ENCODE results near the gene MAML3.

Gene MAML3

DNA sequence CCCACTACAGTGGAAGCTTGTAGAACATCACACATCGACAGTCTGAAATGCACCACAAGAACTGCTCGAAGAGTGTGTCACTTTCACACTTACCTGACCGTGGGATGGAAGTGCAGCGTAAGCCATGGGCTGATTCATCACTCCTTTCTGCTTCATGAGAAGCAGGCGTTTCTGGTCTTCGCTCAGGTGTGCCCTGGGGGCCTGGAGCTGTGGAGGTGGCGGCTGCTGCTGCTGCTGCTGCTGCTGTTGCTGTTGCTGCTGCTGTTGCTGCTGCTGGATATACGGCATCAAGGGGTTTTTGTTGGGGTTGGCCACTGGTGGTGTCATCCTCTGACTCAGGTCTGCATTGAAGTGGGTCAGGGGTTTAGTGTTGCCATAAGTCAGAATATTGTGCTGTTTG is 264.7 kb downstream of the MAML3 start:
- no peak for DNase-seq

DNA sequence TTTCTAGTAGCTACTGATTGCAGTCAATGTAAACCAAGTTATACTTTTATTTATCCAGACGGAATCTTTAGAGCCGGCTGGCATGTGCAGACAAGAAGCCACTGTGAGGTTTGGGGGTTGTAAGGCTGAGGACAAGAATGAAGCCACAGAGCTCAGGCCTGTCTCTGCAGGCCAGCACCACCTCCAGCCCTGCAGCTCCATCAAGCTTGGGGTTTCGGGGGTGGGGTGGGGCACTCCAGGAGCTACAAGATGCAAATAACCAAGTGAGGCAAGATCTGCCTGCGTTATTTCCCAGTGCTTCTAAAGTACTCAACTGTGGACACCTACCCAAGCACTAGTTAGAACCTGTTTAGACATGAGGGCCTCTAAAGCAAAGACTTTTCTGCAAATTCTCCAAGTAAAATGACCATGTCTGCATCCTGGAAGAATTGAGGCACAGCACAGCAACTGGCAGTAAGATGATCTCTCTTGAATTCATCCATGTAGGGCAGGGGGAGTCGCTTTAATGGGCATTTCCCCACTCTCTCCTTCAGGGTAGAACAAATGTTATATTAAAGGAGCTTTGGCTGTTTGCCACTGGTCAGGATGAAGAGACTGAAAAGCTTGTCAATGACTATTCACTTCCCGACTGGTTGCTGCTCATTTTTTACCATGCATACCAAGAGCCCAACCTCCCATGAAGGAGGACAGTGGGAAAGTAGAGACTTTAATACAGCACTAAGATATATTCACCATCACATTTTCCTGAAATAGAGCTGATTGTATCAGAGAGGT is 265.8 kb downstream of the MAML3 start:
- no peak for DNase-seq

DNA sequence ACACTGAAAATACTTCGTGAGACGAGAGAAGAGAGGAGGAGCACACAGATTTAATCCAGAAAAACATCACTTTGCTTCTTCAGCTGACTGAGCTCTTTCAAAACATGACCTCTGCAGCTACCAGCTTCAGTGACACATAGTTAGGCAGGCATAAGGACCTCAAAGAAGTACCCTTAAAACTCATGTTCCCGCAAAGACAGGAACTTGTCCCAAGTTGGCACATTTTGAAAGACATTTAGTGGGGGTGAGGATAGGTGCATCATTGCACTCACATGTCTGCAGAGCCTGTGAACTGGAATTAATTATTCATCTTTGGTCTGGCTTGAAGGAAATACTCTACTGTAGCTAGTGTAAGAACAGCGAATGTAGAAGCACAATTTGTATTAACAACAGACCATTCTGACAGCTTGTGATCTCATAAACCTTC is 266.6 kb downstream of the MAML3 start:
- no peak for DNase-seq

DNA sequence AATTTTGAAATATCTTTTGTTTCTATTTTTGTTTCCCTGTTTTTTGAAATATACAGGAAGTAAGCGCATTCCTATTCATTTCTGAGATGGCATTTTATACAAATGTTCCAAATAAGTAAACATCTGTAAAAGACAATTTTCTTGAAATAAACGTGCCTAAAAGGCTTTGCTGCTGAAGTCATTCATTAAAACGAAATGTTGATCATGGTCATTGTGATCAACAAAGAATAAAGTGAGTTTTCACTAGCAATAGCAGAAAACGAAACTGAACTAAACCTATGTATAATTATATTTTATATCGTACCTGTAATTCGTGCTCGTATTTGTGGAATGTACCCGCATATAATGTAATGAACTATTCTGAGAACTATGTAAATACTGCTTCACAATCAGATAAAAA is 267.2 kb downstream of the MAML3 start:
- no peak for DNase-seq

DNA sequence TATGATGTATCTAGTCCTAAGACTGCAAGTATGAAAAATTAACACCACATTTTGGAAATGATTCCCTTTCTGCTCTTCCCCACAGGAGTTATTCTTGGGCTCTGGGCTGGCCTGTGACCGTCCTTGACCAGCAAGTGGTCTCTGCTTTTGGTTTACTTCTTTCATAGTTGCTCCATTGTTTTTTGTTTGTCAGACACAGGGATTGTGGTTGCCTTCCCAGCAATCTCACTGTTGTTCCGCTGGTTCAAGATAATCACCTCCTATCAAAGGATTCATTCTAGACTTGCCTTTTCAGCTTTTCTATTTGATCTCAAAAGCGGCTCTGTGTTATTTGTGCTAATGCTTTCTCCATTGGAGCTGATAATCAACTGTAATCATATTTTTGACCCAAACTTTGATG is 269.5 kb downstream of the MAML3 start:
- no peak for DNase-seq

DNA sequence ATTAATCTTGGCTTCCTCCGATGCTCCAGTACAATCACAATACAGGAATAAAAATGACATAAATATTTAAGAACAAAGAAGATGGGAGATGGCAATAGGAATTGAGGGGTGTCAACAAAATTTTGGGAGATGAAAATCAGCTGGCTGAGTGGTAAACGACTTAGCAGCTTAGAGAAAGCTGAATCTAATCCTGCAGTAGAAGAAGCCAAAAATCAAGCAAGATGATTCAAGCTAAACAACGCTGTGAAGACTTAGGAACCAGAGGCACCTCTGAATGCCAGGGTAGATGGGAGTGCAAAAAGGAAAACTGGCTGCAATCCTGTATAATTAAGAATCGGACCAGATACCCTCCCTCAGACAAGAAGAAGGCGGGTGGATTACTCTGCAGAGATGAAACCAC is 273.1 kb downstream of the MAML3 start:
- no peak for DNase-seq

DNA sequence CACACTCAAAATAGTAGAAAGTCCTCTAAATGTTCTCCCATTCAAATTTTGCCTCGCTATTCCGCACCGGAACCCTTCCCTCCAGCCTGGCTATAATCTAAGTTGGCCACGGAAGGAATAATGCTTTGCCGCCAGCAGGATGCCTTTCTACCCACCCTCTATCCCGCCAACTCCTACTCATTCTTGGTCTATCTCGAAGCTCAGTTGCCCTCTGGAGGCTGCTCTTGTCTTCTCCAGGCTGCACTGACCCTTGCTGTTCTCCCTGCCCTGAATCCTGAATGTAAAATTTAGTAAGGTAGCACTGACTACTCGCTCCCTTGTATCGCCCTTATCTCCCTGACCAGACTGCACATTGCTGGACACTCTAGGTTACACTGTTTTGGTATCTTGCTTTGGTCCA is 275.9 kb downstream of the MAML3 start:
- no peak for DNase-seq

DNA sequence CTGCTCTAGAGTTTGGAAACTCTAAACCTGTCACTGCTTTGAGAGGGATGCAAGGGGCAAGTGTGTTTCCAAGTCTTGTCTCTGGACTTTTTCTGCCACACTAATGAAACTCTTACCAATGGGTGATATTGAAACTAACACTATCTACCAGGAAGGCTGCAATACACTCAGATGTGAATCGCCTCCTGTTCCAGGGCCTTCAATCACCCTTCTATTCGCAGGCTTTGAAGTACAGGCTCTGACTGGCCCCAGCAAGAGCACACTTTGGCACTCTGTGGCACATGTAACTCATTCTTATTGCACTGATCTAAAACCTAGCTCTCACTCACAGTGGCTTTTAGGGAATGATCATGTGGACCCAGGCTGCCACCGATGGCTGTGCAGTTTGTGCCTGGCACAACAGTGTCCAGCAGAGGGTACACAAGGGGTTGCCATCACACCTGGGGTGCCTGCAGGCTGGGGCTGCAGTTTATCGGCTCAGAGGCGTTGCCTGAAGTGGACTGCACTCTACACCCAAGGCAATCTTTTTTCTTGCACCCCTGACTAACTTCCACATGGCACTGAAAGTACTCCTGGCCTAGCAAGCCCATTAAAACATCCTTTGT is 277.5 kb downstream of the MAML3 start:
- DNase-seq, result no peak

DNA sequence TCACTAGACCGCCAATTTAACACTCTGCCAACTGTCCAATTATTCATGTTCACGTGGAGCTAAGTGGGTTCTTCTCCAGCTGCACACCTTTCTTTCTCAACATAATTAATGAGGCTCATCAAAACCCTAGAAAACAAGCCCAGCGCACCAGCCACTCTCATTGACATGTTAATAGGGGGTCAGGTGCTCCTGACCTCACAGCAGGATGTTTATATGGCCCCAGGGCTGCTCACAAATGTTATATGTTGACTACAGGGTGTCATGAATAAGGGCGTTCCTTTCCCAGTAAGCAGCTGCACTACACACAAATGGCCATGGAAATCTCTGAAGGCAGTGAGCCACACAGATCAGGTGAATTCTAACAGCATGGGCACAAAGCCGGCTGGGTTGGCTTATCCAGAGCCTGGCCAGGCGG is 278.6 kb downstream of the MAML3 start:
- no peak for DNase-seq

DNA sequence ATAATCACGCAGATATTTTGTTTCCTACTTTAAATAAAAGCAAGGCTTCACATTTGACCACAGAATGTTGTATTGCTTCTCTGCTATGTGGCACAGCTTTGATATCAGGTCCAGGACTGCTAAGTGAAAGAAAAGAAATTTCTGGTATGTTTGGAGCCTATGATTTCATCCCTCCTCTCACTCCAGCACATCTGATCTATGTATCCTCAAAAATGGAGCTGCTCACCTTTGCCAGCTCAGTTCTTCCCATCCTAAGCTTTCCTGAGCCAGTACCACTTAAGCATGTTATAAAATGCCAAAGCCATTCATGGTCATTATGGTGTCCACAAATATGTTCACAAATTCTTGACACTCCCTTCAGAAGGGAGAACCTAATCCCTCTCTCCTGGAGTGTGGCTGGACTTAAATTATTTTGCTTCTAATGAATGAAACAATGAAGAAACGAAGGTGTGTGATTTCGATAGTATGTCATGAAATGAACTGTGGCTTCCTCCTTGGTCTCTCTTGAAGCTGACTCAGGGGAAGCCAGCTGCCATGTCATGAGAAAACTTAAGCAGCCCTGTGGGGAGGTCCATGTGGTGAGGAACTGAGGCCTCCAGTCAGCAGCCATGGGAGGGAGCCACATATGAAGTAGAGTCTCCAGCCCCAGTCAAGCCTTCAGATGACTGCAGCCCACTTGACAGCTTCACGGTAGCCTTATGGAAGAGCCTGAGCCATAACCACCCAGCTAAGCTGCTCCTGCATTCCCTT is 280.7 kb downstream of the MAML3 start:
- no peak for DNase-seq

DNA sequence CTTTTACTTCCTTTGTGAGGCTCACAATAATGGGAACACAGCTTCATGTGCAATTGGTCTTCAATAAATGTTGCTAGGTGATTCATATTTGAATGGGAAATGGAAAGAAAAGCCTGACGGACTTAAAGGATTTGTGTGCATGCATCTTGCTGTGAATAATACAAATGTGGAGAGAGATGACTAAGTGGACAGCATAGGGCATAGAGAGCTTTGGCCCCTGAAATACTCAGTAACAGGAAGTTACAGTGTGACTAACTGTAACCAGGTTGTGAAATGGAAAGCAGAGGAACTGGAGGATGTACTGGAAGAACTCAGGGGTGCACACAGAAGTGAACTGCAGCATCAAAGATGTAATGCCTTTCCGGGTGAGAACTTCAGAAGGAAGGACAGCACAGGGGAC is 281.7 kb downstream of the MAML3 start:
- DNase-seq, result no peak

DNA sequence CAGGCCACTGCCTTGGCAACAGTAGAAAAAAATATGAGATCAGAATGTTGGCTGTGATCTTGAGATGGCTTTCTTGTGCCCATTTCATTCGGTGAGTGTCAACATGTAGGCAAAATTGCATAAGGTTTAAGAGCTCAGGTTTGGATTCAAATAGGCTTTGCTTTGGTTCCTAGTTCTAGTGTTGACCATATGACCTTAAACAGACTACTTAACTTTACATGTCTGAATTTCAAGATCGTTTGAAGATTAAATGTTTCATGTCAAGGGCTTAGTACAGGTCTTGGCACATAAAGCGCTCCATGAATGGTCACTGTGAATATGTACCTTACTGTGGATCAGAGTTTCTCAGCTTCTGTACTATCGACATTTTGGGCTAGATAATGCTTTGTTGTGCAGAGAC is 284.2 kb downstream of the MAML3 start:
- no peak for DNase-seq

DNA sequence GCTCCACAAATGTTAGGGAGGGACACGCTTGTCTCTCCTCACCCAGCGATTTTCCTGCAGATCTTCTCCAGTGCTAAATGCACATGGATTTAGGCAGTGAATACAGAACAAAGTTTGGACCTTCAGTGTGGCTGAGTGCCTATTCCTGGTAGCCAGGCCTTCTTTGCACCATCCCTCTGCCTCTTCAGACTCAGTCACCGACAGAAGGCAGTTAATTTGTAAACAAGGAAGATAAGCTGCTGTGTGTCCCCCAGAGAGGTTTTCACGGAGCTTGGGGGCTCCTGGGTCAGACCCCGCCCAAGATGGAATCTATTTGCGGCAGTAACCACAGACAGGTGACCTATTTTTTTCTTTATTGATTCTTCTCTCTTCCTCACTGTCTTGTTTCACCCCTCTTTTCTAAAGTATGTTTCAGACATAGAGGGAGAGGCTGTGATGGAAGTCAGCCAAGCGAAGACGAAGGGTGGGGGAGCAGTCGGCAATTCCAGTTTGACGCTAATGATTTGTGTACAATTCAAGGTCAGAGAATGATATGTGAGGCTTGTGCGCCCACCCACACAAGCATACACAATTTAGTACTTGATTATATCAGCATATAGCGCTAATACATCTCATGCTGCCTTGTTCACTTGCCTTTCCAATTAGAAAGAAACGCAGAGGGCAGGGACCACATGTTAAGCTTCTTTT is 287.6 kb downstream of the MAML3 start:
- no peak for DNase-seq

DNA sequence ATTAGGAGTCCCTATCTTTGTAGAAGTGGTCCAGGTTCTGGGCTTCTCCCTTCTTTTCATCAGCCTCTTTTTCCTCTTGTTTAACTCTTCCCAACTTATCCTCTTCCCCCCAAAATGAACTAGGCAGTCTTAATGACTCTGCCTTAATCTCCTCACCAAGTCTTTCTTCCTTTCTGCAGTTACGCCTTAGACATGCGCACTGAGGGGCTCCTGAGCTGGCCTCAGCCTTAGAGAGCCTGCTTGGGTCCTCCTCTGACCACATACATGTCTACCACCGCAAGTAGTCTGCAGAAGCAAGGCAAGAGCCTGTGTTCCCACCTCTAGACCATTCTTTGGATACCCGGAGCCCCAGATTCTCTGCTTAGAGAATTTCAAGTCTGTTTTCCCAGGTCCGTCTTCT is 288.4 kb downstream of the MAML3 start:
- no peak for DNase-seq

DNA sequence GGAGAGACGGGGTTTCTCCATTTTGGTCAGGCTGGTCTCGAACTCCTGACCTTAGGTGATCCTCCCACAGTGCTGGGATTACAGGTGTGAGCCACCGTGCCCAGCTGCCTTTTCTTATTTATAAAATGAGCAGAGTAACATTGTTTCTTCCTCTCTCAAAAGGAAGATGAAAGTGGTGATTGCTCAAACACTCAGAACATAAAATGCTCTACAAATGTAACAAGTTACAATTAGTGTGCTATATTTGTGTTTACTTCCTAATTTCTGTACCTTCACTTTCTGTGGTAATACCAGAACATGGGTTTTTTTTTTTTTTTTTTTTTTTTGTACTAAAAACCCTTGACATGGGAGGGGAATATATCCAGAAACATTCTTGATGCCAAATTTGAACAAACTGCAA is 290.5 kb downstream of the MAML3 start:
- DNase-seq, result no peak

DNA sequence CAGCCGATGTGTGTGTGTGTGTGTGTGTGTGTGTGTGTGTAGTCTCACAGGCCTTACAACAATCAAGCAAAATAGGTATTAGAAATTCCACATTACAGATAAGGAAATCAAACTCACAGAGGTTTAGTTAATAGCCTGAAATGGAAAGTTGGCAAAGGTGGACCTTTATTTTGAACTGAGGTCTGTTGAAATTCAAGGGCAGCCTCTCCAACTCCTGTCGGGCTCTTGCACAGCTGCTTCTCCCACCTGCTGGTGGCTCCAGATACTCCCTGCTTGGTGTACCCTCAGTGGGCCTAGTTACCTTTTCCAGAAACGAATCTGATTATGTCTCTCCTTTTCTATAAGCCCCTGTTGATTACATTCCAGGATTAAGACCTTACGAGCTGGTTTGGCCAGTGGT is 292.5 kb downstream of the MAML3 start:
- no peak for DNase-seq

DNA sequence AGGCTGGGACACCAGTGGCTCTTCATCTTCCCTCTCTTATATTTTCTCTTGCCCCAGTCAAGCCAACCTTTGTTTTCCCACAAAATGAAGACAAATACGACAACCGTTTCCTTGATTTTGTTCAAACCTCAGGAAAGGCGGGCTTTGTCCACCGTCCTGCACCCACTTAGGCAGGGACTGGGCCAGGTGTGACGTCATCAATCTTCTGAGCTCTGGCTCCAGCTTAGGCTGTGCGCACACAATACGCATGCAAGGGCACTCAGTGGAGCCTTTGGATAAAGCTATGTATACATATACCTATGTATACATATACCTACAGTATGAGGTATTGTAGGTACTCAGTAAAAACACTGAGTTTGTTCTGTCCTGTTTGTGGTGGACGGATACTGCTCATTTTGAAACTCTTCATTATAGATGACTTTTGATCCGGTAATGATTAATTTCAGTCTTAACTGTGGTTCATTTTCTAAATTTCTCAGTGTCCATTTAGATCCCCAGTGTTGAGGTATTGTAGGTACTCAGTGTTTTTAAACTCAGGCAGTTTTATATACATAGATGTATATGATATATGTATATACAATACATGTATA is 293.5 kb downstream of the MAML3 start:
- DNase-seq, result no peak

DNA sequence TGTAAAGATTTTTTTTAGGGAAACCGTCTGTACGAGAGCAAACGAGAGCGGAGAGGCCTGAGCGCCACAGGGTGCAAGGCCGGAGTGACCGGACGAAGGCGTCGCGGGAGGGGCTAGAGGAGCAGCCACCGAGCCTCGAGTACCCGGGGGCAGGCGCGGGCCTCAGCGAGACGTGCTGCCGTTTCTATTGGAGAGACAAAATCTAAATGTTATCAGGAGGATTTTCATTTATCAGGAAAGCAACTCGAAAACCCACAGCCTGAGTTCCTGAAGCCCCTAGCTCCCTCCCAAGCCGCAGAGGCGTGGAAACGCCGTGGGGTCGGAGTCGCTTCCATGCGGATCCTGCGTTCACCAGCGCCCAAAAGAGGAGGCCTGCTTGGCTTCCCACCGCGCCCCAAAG is 294.1 kb downstream of the MAML3 start:
- DNase-seq, result no peak

DNA sequence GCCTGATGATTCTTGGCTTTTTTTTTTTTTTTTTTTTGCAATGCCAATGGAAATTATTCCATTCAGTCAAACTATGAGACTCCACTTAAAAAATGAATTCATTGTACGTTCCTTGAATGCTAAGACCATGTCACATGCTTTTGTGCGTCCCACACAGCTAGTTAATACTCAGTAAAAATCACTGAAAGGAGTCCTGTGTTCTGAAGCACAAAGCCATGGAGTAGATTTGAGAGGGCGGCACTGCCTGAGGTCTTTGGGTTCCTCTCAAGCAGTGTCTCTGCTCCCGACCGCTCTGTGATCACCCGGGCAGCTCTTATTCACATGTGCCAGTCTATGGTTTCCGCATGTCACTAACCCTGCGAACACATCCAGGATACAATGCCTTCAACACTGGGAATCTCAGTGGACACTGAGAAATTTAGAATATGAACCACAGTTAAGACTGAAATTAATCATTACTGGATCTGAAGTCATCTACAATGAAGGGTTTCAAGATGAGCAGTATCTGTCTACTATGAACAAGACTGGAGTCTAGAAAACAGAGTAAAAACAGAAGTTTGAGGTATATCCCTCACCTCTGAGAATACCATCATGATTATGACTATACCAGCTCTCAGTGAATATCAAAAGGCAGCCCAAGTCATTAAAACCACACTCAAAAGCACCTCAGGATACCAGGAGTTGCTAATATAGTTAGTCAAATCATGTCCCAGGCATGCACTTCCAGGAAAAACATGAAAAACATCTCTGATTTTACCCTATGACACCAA is 295.4 kb downstream of the MAML3 start:
- DNase-seq, result no peak

DNA sequence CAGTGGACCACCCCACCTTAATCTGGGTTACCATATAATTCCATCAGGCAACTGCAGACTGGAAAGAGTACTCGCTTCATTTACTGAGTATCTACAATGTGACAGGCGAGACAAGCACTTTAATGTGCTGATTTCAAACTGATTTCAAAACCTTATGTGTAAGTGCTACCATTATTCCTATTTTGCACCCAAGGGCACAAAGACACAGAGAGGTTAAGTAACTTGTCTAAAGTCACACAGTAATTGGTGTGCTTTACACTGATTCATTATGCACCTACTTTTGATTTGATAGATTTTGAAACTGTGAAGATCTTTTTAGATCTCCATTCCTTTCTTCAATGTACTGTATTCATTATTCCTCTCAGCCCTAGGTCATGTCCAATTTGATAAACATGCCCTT is 296.0 kb downstream of the MAML3 start:
- no peak for DNase-seq

DNA sequence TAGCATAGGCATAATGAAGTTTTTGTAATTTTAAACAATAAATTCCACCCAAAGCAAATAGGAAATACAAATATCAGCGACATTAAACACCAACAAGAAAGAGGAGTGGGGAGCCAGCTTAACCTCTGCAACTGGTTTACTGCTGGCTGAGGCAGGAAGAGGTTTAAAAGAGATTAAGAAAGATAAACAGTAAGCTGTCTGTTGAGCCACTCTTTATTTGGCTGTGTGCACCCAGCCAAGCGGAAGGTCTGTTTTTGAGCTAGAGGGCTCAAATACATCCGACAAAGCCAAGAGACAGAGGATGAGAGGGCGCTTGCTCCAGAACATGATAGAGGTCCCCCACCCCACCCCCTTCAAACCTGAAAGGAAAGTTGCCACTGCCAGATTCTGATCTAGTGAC is 297.0 kb downstream of the MAML3 start:
- DNase-seq, result no peak

DNA sequence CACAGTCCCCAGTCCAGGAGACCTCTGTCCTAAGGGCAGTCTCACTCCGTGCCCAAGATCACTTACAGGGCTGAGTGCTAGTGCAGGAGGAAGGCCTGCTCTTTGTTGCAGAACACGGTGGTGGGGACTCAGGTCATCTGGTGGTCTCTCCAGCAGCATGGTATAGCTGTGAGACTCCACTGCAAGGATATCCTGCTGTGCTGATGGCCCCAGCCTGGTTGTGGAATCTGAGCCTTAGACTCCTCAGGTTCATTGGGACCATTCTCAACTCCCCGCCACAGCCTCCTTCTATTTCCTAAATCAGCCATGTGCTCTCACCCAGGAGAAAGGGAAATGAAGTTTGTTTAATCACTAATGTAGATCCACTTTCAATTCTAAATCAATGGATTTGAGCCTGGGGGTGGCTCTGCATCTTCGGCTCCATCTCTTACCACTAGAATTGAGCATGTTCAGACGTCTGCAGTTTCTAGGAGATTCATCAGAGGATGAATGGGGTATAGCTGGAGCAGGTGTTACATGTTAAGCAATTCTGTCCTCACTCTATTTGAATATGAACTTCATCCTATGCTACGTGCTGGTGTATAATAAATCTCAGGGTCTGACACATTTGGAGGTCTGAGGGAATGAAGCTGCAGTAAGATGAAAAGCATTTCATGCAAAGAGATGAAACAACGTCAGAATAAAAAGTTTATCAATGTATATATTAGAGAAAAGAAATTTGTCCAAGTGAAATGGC is 299.1 kb downstream of the MAML3 start:
- DNase-seq, result no peak

Data from DMS 273 treated with DMSO at 0.1 percent for 48 hours (cell line).